ENCODE results near the gene DHRS4L2.
"Not testable (repeated sequence)": the region's sequence is repeated elsewhere in the genome, so short reads cannot be mapped to it uniquely, and the experiment has no call there.

Gene DHRS4L2

DNA sequence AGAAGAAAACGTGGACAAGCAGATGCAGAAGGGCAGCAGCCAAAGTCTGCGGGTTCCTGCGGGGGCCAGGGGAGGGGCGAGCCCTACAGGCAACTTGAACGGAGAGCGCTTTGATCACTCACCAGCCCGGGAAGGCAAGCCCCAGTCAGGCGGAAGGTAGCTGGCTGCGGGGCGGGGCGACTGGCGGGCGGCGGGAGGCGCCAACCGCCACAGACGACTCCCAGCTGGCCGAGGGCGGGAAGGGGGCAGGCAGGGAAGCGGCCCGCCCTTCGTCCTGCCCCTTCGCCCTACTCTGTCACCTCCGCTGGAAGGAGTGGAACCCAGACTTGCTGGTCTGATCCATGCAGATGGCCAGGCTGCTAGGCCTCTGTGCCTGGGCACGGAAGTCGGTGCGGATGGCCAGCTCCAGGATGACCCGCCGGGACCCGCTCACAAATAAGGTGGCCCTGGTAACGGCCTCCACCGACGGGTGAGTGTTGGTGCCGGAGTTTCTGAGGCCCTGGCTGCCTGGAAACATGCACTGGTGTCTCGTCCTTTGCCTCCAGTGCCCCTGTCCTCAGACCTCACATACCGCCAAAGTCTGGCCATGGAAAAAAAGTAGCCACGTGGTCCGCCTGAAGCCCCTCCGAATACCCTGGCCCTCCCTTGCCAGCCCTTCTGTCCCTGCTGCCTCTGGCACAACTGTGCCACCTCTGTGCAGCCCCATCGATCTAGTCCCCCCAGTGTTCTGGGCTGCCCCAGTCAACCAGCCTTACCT lies at the start of gene DHRS4L2:
Gene DHRS4L2, plus strand, starts transcription at position 323 of the 757 bp plus-strand sequence. Its CDS starts 19 bp downstream, at position 342.
- not testable (repeated sequence) for H3K27ac ChIP-seq

DNA sequence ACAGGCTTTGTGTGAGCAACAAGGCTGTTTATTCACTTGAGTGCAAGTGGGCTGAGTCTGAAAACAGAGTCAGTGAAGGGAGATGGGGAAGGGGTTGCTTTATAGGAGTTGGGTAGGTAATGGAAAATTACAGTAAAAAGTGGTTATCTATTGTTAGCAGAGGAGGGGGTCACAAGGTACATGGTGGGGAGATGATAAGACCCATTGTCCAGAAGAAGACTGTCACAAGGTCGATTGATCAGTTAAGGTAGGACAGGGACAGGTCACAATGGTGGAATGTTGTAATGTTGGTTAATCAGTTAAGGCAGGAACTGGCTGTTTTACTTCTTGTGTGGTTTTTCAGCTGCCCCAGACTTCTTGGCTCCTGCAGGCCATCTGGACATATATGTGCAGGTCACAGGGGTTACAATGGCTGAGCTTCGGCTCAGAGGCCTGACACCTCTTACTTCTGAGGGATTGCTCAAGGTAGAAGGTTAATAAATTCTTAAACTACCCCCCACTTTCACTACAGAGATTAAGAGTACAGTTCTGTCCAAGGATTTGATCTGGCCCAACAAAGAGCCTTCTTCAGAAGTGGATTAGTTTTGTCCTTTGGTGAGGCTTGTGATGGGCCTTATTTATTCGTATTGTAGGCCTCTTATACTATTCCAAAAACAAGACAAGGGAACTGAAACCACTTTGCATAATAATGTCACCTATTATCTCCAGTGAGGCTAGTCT lies 49.0 kb upstream of the DHRS4L2 start:
- no peak overlapping the region for H3K27ac ChIP-seq
- TF ChIP-seq, protein P1, sequence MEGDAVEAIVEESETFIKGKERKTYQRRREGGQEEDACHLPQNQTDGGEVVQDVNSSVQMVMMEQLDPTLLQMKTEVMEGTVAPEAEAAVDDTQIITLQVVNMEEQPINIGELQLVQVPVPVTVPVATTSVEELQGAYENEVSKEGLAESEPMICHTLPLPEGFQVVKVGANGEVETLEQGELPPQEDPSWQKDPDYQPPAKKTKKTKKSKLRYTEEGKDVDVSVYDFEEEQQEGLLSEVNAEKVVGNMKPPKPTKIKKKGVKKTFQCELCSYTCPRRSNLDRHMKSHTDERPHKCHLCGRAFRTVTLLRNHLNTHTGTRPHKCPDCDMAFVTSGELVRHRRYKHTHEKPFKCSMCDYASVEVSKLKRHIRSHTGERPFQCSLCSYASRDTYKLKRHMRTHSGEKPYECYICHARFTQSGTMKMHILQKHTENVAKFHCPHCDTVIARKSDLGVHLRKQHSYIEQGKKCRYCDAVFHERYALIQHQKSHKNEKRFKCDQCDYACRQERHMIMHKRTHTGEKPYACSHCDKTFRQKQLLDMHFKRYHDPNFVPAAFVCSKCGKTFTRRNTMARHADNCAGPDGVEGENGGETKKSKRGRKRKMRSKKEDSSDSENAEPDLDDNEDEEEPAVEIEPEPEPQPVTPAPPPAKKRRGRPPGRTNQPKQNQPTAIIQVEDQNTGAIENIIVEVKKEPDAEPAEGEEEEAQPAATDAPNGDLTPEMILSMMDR (conservative IDR thresholded peaks at IDR 0.05): no peak
- TF ChIP-seq ZFX (IDR thresholded peaks at IDR 0.05): no peak

- no peak for TF ChIP-seq ZFX (IDR thresholded peaks at IDR 0.05)
- TF ChIP-seq, protein P1 (conservative IDR thresholded peaks at IDR 0.05): no peak
- H3K27ac ChIP-seq: no peak overlapping the region
Measured at GRCh38 chr14:23941230-23941629, 47.5 kb upstream of the DHRS4L2 start.

DNA sequence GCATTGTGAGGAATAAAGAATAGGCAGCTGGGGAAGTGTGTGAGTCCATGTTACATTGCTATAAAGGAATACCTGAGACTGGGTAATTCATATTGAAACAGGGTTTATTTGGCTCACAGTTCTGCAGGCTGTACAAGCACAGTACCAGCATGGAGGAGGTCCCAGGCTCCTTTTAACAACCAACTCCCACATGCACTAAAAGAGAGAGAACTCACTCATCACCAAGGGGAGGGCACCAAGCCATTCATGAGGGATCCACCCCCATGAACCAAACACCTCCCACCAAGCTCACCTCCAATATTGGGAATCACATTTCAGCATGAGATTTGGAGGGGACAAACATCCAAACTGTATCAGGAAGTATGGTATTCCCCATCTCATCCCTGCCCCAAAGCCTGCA lies 47.1 kb upstream of the DHRS4L2 start:
- TF ChIP-seq, protein P1 (conservative IDR thresholded peaks at IDR 0.05): no peak
- TF ChIP-seq ZFX (IDR thresholded peaks at IDR 0.05): no peak
- H3K27ac ChIP-seq: no peak overlapping the region

DNA sequence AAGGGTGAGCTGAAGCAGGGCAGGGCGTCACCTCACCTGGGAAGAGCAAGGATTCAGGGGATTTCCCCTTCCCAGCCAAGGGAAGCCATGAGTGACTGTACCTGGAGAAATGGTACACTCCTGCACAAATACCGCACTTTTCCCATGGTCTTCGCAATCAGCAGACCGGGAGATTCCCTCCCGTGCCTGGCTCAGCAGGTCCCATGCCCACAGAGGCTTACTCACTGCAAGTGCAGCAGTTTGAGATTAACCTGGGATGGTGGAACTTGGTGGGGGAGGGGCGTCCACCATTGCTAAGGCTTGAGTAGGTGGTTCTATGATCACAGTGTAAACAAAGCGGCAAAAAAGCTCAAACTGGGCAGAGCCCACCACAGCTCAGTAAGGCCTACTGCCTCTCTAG lies 46.1 kb upstream of the DHRS4L2 start:
- no peak overlapping the region for H3K27ac ChIP-seq
- TF ChIP-seq ZFX (IDR thresholded peaks at IDR 0.05): no peak
- TF ChIP-seq, protein P1 (conservative IDR thresholded peaks at IDR 0.05): no peak

DNA sequence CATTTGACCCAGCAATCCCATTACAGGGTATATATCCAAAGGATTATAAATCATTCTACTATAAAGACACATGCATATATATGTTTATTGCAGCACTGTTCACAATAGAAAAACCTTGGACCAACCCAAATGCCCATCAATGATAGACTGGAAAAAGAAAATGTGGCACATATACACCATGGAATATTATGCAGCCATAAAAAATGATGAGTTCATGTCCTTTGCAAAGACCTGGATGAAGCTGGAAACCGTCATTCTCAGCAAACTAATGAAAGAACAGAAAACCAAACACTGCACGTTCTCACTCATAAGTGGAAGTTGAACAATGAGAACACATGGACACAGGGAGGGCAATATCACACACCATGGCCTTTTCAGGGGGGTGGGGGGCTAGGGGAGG lies 39.7 kb upstream of the DHRS4L2 start:
- not testable (repeated sequence) for H3K27ac ChIP-seq

- no peak overlapping the region for H3K27ac ChIP-seq
- no peak for TF ChIP-seq ZFX (IDR thresholded peaks at IDR 0.05)
- TF ChIP-seq, protein P1 (conservative IDR thresholded peaks at IDR 0.05): no peak
Measured at GRCh38 chr14:23950411-23951135, 38.2 kb upstream of the DHRS4L2 start.

DNA sequence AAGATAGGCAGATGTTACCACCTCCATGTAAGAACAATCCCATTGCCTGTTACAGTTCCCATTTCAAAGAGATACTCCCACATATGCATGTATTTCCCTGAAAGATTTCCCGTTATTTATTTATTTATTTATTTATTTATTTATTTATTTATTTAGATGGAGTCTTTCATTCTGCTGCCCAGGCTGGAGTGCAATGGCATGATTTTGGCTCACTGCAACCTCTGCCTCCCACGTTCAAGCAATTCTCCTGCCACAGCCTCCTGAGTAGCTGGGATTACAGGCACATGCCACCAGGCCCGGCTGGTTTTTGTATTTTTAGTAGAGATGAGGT lies 37.6 kb upstream of the DHRS4L2 start:
- H3K27ac ChIP-seq: not testable (repeated sequence)
